GM10266 (cell line): Measurements from ENCODE around the gene CCDC66.

Experiments
- DNase-seq: peaks from one replicate; pipeline ENCODE4 v3.0.0; 2012; ENCODE audit errors: extremely low spot score
- TF ChIP-seq, protein P1 (sequence below): IDR thresholded peaks from 2 replicates; pipeline ENCODE4 v1.5.1; 2012; ENCODE audit warnings: mild to moderate bottlenecking, low read depth; ENCODE audit not compliant: control insufficient read depth, insufficient read depth; ENCODE audit errors: missing control alignments

Gene CCDC66

DNA sequence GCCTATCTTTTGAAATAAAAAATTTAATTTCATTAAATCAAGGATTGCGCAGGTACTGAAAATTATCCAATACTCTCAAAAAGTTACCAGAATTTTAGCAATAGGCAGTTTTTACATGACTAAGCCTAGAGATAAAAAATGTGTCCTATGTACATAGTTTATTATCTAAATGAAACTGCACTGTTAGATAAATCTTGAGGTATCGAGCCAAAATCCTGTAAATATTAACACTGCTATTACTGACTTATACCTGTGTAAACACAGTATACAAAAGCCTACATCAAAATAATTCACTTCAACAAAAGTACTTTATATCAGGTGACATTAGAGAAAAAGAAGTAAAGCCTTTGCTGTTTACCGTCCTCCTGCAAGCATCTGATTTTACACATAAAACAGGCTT, 65.4 kb downstream of the CCDC66 start:
- DNase-seq, result no peak
- TF ChIP-seq, protein P1, sequence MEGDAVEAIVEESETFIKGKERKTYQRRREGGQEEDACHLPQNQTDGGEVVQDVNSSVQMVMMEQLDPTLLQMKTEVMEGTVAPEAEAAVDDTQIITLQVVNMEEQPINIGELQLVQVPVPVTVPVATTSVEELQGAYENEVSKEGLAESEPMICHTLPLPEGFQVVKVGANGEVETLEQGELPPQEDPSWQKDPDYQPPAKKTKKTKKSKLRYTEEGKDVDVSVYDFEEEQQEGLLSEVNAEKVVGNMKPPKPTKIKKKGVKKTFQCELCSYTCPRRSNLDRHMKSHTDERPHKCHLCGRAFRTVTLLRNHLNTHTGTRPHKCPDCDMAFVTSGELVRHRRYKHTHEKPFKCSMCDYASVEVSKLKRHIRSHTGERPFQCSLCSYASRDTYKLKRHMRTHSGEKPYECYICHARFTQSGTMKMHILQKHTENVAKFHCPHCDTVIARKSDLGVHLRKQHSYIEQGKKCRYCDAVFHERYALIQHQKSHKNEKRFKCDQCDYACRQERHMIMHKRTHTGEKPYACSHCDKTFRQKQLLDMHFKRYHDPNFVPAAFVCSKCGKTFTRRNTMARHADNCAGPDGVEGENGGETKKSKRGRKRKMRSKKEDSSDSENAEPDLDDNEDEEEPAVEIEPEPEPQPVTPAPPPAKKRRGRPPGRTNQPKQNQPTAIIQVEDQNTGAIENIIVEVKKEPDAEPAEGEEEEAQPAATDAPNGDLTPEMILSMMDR, result no peak

DNA sequence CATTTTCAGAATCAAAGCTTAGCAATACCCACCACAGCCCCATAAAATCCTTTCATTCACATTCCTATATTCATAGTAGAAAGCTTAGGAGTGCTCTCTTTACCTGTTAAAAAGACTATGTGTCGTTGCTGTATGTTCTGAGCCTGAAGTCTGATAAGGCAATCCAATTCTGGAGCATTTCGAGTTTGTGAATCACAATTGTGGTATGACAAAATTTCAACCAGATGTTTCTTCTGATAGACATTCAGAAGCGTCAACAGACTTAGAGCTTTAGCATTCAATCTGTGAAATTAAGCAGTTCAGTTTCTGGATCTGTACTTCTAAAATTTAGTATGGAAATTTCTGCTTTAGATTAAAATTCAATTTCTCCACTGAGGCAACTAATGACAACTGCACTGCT, 67.8 kb downstream of the CCDC66 start:
- DNase-seq, result no peak
- TF ChIP-seq, protein P1, result no peak

DNA sequence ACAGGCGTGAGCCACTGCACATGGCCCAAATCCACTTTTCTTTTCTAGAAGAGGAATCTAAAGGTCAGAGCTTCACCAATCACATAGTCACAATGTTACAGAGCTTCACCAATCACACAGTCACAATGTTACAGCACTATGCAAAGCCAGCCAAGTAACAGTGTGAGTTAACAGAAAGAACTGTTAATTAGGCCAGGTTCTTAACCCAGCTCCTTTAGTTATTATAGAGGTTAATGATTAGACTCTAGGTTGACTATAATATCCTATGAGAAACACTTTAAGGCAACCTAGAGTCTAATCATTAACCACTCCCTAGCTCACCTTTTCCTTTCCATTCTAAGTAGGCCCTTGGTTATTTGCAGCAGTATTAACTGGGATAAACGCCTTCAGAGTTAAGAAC, 72.1 kb downstream of the CCDC66 start:
- TF ChIP-seq, protein P1, result no peak
- DNase-seq, result no peak

DNA sequence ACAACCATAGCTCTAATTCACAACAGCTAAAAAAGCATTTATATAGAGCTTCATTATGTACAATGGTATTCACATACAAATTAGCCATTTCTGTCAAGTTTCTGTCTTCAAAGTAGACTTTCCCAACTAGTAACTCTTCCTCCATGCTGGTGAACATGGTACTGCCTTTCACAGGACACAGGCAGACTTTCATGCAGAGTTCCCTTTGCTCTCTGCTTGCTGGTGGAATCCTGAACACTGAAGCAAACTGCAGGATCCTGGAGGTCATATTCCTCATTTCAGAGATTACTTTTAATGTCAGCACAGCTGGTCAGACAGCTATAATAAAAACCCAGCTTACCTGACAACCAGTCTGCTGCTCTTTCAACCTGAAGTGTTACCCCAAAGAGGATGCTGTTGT, 72.5 kb downstream of the CCDC66 start:
- TF ChIP-seq, protein P1, result no peak
- DNase-seq, result no peak

DNA sequence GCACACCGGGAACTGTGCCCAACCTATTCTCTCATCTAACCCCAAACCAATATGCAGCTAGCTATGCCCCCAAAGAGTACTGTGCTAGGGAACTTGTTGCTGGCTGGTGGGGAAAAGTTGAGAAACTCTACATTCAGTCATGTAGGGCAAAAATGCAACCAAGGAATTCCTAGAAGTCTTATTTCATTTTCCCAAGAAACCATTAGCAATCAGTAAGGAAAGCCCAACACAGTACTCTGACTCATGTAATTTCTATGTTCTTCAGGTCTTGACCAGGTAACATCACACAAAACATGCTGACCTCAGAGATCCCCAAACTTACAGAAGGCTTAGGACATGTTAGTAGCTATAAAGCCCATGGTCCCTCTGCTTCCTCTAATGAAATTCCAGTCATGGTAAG, 74.0 kb downstream of the CCDC66 start:
- DNase-seq, result no peak
- TF ChIP-seq, protein P1, result no peak

DNA sequence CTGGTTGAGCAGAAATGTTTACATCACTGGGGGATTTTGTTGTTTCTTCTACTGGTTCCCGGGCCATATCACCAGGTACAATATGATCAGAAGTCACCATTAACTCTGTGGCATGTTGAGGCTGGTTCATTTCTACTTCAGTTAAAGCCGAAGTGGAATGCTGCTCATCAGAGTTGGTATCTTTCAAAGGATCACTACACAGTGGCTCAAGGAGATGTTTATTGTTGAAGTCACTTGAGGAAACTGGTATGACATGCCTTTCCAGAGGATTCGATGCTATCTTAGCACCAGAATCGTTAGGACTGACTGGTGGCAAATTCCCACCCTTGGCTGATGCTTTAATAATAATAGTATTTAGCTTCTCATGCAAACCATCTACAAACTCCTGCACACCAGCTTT, 76.2 kb downstream of the CCDC66 start:
- DNase-seq, result no peak
- TF ChIP-seq, protein P1, result no peak

DNA sequence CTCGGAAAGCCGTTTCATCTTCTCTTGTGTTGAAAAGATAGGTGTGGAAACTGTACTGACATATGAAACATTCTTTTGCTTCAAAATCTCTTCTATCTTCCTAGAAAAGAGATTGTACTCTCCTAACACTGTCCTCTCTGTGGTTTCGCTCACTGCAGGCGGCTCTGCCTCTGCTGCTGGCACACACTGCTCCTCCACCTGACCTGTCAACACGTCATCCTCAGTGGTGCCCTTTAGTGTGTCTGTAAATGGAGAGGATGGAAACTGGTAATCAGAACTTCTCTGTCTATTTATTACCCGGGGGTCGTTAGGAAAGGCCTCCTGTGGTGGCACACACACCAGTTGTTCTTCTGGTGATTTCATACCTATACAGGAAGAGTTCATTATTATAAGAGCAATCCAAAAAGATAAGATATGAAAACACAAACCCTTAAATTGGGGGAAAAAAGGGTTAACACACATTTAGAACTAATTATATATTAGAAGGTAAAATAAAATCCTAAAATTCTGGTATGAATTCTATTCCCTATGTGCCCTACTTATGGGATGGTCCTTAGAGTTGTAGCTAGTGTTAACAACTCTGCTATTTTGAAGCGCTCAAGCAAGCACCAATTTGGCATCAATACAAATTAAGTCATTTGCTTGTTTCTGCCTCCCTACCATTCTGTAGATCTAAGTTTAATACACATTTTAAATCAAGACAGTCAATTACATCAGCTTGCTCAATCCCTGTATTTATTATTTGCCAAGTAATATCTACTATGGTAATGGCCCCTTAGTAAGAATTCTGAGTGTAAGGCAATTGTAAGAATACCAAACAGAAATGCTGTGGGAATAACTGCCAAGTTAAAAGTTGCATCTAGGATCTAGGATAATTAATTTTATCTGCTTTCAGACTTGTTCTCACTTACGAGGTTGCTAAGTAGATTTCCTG, 76.9 kb downstream of the CCDC66 start:
- TF ChIP-seq, protein P1, result no peak
- no peak for DNase-seq
